Right lobe of liver (tissue), 6 donors: Measurements from ENCODE around the gene NR1D1. TPM values are rescaled to one million over a fixed set of nuclear protein-coding genes. Genes with fewer than 3 reads are reported as not detected.

Experiments
- ATAC-seq, 4 donors: fragments of 200-7000 bp; cut with Tn5 transposase; one replicate each; pipeline ENCODE4 v1.9.1; 2020; ENCODE audit warnings: mild to moderate bottlenecking in 4 of 4, moderate library complexity in 4 of 4
- DNase-seq, 3 donors: peaks; one replicate each; pipeline ENCODE4 v3.0.0-alpha.2; 2020
- H3K27ac ChIP-seq, 3 donors: fragments of 200-600 bp; one replicate each; pipeline ENCODE4 v1.8.0; 2022
- H3K27me3 ChIP-seq, 2 donors: fragments of 200-600 bp; one replicate each; pipeline ENCODE4 v1.8.0; 2022
- H3K36me3 ChIP-seq, 4 donors: fragments of 200-600 bp; sonication (generic) in 1 of 4; one replicate each; pipeline versions ENCODE4 v1.5.1 to v1.8.0; 2017 to 2022; ENCODE audit warnings: control low read depth in 1 of 4
- H3K4me1 ChIP-seq, 4 donors: fragments of 200-600 bp; sonication (generic) in 1 of 4; one replicate each; pipeline versions ENCODE4 v1.5.1 to v1.8.0; 2017 to 2022; ENCODE audit warnings: control low read depth in 1 of 4
- H3K4me3 ChIP-seq, 3 donors: fragments of 200-600 bp; one replicate each; pipeline ENCODE4 v1.8.0; 2022
- H3K9me3 ChIP-seq, 4 donors: fragments of 200-600 bp; sonication (generic) in 1 of 4; one replicate each; pipeline versions ENCODE4 v1.5.1 to v1.8.0; 2017 to 2022; ENCODE audit warnings: control low read depth in 1 of 4
- CTCF ChIP-seq, 4 donors: fragments of 200-600 bp in 3 of 4; fragments of 450-650 bp in 1 of 4; IDR thresholded peaks; one replicate each; pipeline versions ENCODE4 v1.5.1 to v1.8.0; 2016 to 2022; ENCODE audit warnings: antibody characterized with exemption in 4 of 4, mild to moderate bottlenecking in 2 of 4
- POLR2A ChIP-seq: fragments of 450-650 bp; IDR thresholded peaks from one replicate; pipeline ENCODE4 v1.6.1; 2017; ENCODE audit warnings: antibody characterized with exemption, mild to moderate bottlenecking
- WGBS: methylation state at CpG from one replicate; pipeline ENCODE4 v1.1.6; 2018; ENCODE audit warnings: low coverage, low lambda C conversion rate; ENCODE audit not compliant: insufficient coverage; ENCODE audit errors: missing lambda C conversion rate; 5-methylcytosine and 5-hydroxymethylcytosine counted together
- intact Hi-C, 2 donors: fragments of 100-400 bp; cut with DNase I; formaldehyde crosslinking; loops; one replicate each; pipeline versions ENCODE4 v1.11.2 to v1.14.1; 2022
- total RNA-seq, 6 experiments: library from RNA; depleted of rRNA in 2 of 6; stranded (reverse); fragments of >200 nt in 2 of 6; fragmentation: NEBNext Ultra II Directional in 3 of 6; extraction: Animal tissue kit (Norgen Biotek cat#: 25700) in 3 of 6; gene quantifications; one replicate each; pipeline versions ENCODE4 v1.1.0 to v1.2.4, GENCODE V29; 2016 to 2023
- donor health status: DM: no; HTN: yes; CAD: no.
- donor health status: DM: no; HTN: no; CAD: no.
- donor health status: DM: no; HTN: no; CAD: no.
- donor health status: DM: no; HTN: yes; CAD: no.
- donor health status: DM: no; HTN: yes; CAD: no.

Gene NR1D1
- total RNA-seq, 6 experiments from 2014 or later, result 6.9 to 29.8 (median 16.0) TPM

DNA sequence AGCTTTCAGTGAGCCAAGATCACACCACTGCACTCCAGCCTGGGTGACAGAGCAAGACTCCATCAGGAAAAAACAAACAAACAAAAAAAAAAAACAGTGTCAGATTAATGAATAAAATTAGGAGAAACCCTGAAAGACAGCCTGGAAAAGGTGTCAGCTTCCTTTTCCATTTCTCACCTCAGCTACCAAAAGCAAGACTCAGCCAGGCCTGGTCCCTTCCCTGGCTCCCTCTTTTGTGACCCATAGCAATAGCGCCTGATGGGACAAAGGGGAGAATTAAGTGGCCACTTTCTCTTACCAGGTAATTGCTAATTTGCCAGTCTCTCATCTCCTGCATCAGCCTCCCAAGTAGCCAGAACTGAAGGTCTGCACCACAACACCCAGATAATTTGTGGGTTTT, 41.5 kb downstream of the NR1D1 start:
- H3K4me3 ChIP-seq, result no peak overlapping the region
- 100% methylated on average over 1 of the region's 1 CpG for WGBS
- H3K27me3 ChIP-seq, result no peaks in the 10 kb centered on the region
- intact Hi-C loops, result loop anchor here in 1 of 2 donors (10.0 kb wide), 1 partner anchor 116 kb away; the partner anchor contains the start of gene RAPGEFL1
- no peaks in the 10 kb centered on the region for H3K9me3 ChIP-seq
- peak overlapping the region in 2 of 3 donors; percentile 34 to 36 for H3K27ac ChIP-seq
- no peak for ATAC-seq
- TF ChIP-seq POLR2A (no peak), CTCF (IDR thresholded peaks at IDR 0.05) (no peak)
- no peaks in the 10 kb centered on the region for H3K36me3 ChIP-seq
- peaks cover 0 to 10% (median 3%) of the 10 kb centered on the region in 4 donors for H3K4me1 ChIP-seq
- no peak for DNase-seq

DNA sequence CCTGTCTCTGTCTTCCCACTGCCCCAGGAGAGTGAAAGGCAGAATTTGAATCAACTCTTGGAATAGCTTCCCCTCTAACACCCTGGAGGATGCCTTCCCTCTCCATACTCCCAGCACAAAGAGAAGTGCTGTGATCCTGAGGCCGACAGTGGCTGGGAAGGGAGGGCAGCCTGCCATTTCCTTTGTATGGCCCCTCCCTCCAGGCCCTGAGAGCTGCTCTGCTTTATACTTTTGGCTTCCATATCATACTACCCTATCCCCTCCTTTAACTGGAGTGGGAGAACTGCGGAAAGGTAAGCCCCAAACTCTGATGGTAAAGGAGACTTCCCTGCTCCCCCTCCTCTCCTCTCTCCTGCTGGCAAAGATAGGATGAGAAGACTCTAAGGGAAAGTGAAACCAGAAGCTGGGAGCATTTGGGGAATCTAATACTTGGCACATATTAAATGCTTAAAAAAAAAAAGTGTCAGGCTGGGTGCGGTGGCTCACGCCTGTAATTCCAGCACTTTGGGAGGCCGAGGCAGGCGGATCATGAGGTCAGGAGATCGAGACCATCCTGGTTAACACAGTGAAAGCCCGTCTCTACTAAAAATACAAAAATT, 42.1 kb downstream of the NR1D1 start:
- WGBS, result 40% methylated on average over 8 of the region's 8 CpGs
- H3K4me3 ChIP-seq, result no peak overlapping the region
- no peaks in the 10 kb centered on the region for H3K27me3 ChIP-seq
- ATAC-seq (peak in 1 of 4 donors; percentile 26), DNase-seq (no peak)
- no peaks in the 10 kb centered on the region for H3K9me3 ChIP-seq
- peaks cover 0 to 15% (median 6%) of the 10 kb centered on the region in 4 donors for H3K4me1 ChIP-seq
- H3K36me3 ChIP-seq, result no peaks in the 10 kb centered on the region
- H3K27ac ChIP-seq, result peak overlapping the region in 2 of 3 donors; percentile 34 to 36
- no peak for TF ChIP-seq CTCF (IDR thresholded peaks at IDR 0.05)
- no peak for TF ChIP-seq POLR2A
- intact Hi-C loops, result loop anchor here in 1 of 2 donors (10.0 kb wide), 1 partner anchor 117 kb away; the partner anchor contains the start of gene RAPGEFL1

GRCh38 chr17:40056379-40057015, 43.9 kb downstream of the NR1D1 start:
- Histone ChIP-seq H3K4me3 (no peak overlapping the region), H3K36me3 (peaks cover 0 to 12% (median under 1%) of the 10 kb centered on the region in 4 donors), H3K27me3 (no peaks in the 10 kb centered on the region), H3K4me1 (peaks cover 0 to 13% (median 7%) of the 10 kb centered on the region in 4 donors), H3K27ac (no peak overlapping the region), H3K9me3 (no peaks in the 10 kb centered on the region)
- intact Hi-C loops, result loop anchor here in 1 of 2 donors (10.0 kb wide), 1 partner anchor 118 kb away; the partner anchor contains the start of gene RAPGEFL1
- WGBS, result 57% methylated on average over 2 of the region's 6 CpGs
- ATAC-seq (no peak), DNase-seq (no peak)
- TF ChIP-seq CTCF (IDR thresholded peaks at IDR 0.05) (no peak), POLR2A (no peak)

Other genes starting within 250 kb of the NR1D1 start
- gene IKZF3, start 236.3 kb downstream of the NR1D1 start, total RNA-seq, result 1 to 10 TPM in 3 of 6 experiments, under 1 TPM in 3; 0.22 to 1.9 (median 0.92) TPM
- gene ZPBP2, start 232.4 kb downstream of the NR1D1 start, total RNA-seq, result not detected
- 10 to 100 TPM in 3 of 6 experiments, 1 to 10 TPM in 3; 4.7 to 40.8 (median 18.8) TPM for gene GSDMB, start 182.0 kb downstream of the NR1D1 start, total RNA-seq
- gene ORMDL3, start 173.0 kb downstream of the NR1D1 start, total RNA-seq, result 100 to 1,000 TPM; 105 to 174 (median 128) TPM
- not detected for gene LRRC3C, start 172.9 kb downstream of the NR1D1 start, total RNA-seq
- gene GSDMA, start 137.6 kb downstream of the NR1D1 start, total RNA-seq, result under 1 TPM in 2 of 6 experiments, not detected in 4; 0.42 to 0.99 TPM
- gene PSMD3, start 119.8 kb downstream of the NR1D1 start, total RNA-seq, result 10 to 100 TPM; 58.3 to 85.3 (median 67.4) TPM
- under 1 TPM in 1 of 6 experiments, not detected in 5; 0.31 TPM for gene CSF3, start 85.1 kb downstream of the NR1D1 start, total RNA-seq
- gene MED24, start 46.2 kb downstream of the NR1D1 start, total RNA-seq, result 10 to 100 TPM; 29.0 to 38.2 (median 35.9) TPM
- 1 to 10 TPM; 3.7 to 9.4 (median 7.7) TPM for gene THRA, start 37.6 kb downstream of the NR1D1 start, total RNA-seq
- 10 to 100 TPM; 31.1 to 43.8 (median 36.0) TPM for gene MSL1, start 21.4 kb upstream of the NR1D1 start, total RNA-seq
- 10 to 100 TPM; 19.6 to 31.5 (median 25.9) TPM for gene CASC3, start 39.9 kb upstream of the NR1D1 start, total RNA-seq
- gene RAPGEFL1, start 76.9 kb upstream of the NR1D1 start, total RNA-seq, result 10 to 100 TPM in 1 of 6 experiments, 1 to 10 TPM in 5; 1.4 to 16.5 (median 4.4) TPM
- 10 to 100 TPM in 2 of 6 experiments, 1 to 10 TPM in 4; 7.0 to 12.1 (median 9.0) TPM for gene WIPF2, start 118.7 kb upstream of the NR1D1 start, total RNA-seq
- gene CDC6, start 187.3 kb upstream of the NR1D1 start, total RNA-seq, result 1 to 10 TPM in 5 of 6 experiments, under 1 TPM in 1; 0.42 to 9.1 (median 3.1) TPM
- 10 to 100 TPM; 17.7 to 41.9 (median 22.9) TPM for gene RARA, start 208.6 kb upstream of the NR1D1 start, total RNA-seq